PC-3 (cell line): Measurements from ENCODE around the gene MED12L. TPM values are rescaled to one million over a fixed set of nuclear protein-coding genes. Genes with fewer than 3 reads are reported as not detected.
A peak's percentile ranks its signal among the peaks of the same experiment; 100 is the strongest.

Experiments
- ATAC-seq: fragments of 200-7000 bp; cut with Tn5 transposase; 2 replicates; pipeline ENCODE4 v1.9.1; 2020; ENCODE audit warnings: mild to moderate bottlenecking, moderate library complexity
- BruUV-seq: library from RNA; stranded (reverse); fragments of 400-500 nt; replicated peaks from 2 replicates; lab custom pipeline; 2021; lab: Mats Ljungman, UMichigan
- CTCF ChIA-PET: fragments of 300-600 bp; sonication (Branson Sonifier 250); formaldehyde crosslinking; loops from one replicate; lab custom pipeline; 2022; ENCODE audit warnings: antibody characterized with exemption; lab: Charles Lee
- POLR2A ChIA-PET: fragments of 300-600 bp; sonication (Branson Sonifier 250); formaldehyde crosslinking; loops from one replicate; lab custom pipeline; 2022; ENCODE audit warnings: antibody characterized with exemption; ENCODE audit not compliant: unreplicated experiment; lab: Charles Lee
- DNase-seq: peaks from one replicate; pipeline ENCODE4 v3.0.0-alpha.2; 2015
- H2AFZ ChIP-seq: fragments of 300-600 bp; sonication (generic); 2 replicates; pipeline ENCODE4 v1.6.0; 2016; ENCODE audit warnings: antibody characterized with exemption, low read length
- H3F3A ChIP-seq: fragments of 300-600 bp; sonication (generic); one replicate; pipeline ENCODE4 v1.6.0; 2017; ENCODE audit warnings: antibody characterized with exemption, low read length, control low read depth, mild to moderate bottlenecking; ENCODE audit not compliant: unreplicated experiment
- H3K27ac ChIP-seq: fragments of 300-600 bp; sonication (generic); 2 replicates; pipeline ENCODE4 v1.5.1; 2016; ENCODE audit warnings: mild to moderate bottlenecking, low read length
- H3K27me3 ChIP-seq: fragments of 300-600 bp; sonication (generic); 2 replicates; pipeline ENCODE4 v1.6.1; 2016; ENCODE audit warnings: low read length, mixed read lengths
- H3K36me3 ChIP-seq: fragments of 300-600 bp; sonication (generic); 2 replicates; pipeline ENCODE4 v1.6.1; 2016; ENCODE audit warnings: low read depth, mixed run types, low read length, mixed read lengths
- H3K4me1 ChIP-seq: fragments of 300-600 bp; sonication (generic); 2 replicates; pipeline ENCODE4 v1.5.1; 2016; ENCODE audit warnings: low read length; ENCODE audit not compliant: insufficient read depth
- H3K4me2 ChIP-seq: fragments of 300-600 bp; sonication (generic); 2 replicates; pipeline ENCODE4 v1.6.0; 2016; ENCODE audit warnings: low read length
- H3K4me3 ChIP-seq: fragments of 300-600 bp; sonication (generic); 2 replicates; pipeline ENCODE4 v1.5.1; 2016; ENCODE audit warnings: mild to moderate bottlenecking, low read length, mixed read lengths
- H3K79me2 ChIP-seq: fragments of 300-600 bp; sonication (generic); 2 replicates; pipeline ENCODE4 v1.6.1; 2017; ENCODE audit warnings: low read length, mixed read lengths
- H3K9ac ChIP-seq: fragments of 300-600 bp; sonication (generic); 2 replicates; pipeline ENCODE4 v1.6.0; 2016; ENCODE audit warnings: mild to moderate bottlenecking, low read length
- H3K9me2 ChIP-seq: fragments of 300-600 bp; sonication (generic); replicated peaks from 2 replicates; pipeline ENCODE4 v1.6.1; 2016; ENCODE audit warnings: mixed run types, low read length, mixed read lengths
- H3K9me3 ChIP-seq: fragments of 300-600 bp; sonication (generic); 2 replicates; pipeline ENCODE4 v1.6.1; 2016; ENCODE audit warnings: low read length, mixed read lengths
- H4K20me1 ChIP-seq: fragments of 300-600 bp; sonication (generic); 2 replicates; pipeline ENCODE4 v1.6.1; 2016; ENCODE audit warnings: low read length, mixed read lengths
- EZH2 ChIP-seq: fragments of 300-600 bp; sonication (generic); IDR thresholded peaks from one replicate; pipeline ENCODE4 v1.6.1; 2017; ENCODE audit warnings: antibody characterized with exemption, mild to moderate bottlenecking, low read length; ENCODE audit not compliant: unreplicated experiment
- EZH2phosphoT487 ChIP-seq: fragments of 300-600 bp; sonication (generic); IDR thresholded peaks from 2 replicates; pipeline ENCODE4 v1.6.1; 2018; ENCODE audit warnings: mild to moderate bottlenecking, antibody characterized with exemption, low read length, borderline replicate concordance
- intact Hi-C: fragments of 100-400 bp; cut with micrococcal nuclease; formaldehyde crosslinking; loops from 2 replicates; pipeline ENCODE4 v1.9.0; 2023
- total RNA-seq: library from RNA; depleted of rRNA; stranded (reverse); fragments of >200 nt; gene quantifications from 2 replicates; pipeline ENCODE4 v1.2.3, GENCODE V29; 2014
- TF ChIP-seq, protein P1 (sequence below): fragments of 300-600 bp; sonication (generic); conservative IDR thresholded peaks from 2 replicates; pipeline ENCODE4 v1.5.1; 2017; ENCODE audit warnings: antibody characterized with exemption, low read depth, mild to moderate bottlenecking, low read length

Gene MED12L
- total RNA-seq, 1 experiment from 2014 or later = 0.55 TPM

DNA sequence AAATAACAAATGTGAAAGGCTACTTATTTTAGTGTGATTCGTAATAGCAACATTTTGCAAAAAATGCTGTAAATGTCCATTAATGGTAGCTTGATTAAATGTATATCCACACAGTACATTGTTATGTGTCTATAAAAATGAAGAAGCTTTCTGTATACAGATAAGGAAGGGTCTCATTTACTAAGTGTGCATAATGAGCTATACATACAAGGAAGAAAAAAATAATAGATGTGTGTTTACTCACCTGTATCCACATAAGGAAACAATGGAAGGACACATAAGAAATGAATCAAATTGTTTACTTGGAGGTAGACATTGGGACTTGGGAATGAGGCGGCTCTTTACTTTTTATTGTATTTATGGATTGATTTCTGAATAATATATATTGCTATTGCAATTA, 34.9 kb downstream of the MED12L start:
- DNase-seq (no peak), ATAC-seq (no peak)
- intact Hi-C loops = no loop called here
- peaks cover 14% of the 10 kb centered on the region for H3K4me1 ChIP-seq
- peaks cover 22% of the 10 kb centered on the region for H3K27me3 ChIP-seq
- no peak overlapping the region for H3K27ac ChIP-seq
- no peaks in the 10 kb centered on the region for H3K9me2 ChIP-seq
- H3K79me2 ChIP-seq = no peaks in the 10 kb centered on the region
- POLR2A ChIA-PET = no interaction called here
- H4K20me1 ChIP-seq = no peaks in the 10 kb centered on the region
- H3K4me3 ChIP-seq = no peak overlapping the region
- no TSS peak for BruUV-seq
- no peak overlapping the region for H2AFZ ChIP-seq
- no peaks in the 10 kb centered on the region for H3K9me3 ChIP-seq
- TF ChIP-seq EZH2 = no peak
- TF ChIP-seq, protein P1, sequence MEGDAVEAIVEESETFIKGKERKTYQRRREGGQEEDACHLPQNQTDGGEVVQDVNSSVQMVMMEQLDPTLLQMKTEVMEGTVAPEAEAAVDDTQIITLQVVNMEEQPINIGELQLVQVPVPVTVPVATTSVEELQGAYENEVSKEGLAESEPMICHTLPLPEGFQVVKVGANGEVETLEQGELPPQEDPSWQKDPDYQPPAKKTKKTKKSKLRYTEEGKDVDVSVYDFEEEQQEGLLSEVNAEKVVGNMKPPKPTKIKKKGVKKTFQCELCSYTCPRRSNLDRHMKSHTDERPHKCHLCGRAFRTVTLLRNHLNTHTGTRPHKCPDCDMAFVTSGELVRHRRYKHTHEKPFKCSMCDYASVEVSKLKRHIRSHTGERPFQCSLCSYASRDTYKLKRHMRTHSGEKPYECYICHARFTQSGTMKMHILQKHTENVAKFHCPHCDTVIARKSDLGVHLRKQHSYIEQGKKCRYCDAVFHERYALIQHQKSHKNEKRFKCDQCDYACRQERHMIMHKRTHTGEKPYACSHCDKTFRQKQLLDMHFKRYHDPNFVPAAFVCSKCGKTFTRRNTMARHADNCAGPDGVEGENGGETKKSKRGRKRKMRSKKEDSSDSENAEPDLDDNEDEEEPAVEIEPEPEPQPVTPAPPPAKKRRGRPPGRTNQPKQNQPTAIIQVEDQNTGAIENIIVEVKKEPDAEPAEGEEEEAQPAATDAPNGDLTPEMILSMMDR = no peak
- TF ChIP-seq EZH2phosphoT487 = no peak
- no peak overlapping the region for H3K4me2 ChIP-seq
- H3K36me3 ChIP-seq = no peaks in the 10 kb centered on the region
- H3K9ac ChIP-seq = no peak overlapping the region
- H3F3A ChIP-seq = no peaks in the 10 kb centered on the region
- CTCF ChIA-PET = no interaction called here

DNA sequence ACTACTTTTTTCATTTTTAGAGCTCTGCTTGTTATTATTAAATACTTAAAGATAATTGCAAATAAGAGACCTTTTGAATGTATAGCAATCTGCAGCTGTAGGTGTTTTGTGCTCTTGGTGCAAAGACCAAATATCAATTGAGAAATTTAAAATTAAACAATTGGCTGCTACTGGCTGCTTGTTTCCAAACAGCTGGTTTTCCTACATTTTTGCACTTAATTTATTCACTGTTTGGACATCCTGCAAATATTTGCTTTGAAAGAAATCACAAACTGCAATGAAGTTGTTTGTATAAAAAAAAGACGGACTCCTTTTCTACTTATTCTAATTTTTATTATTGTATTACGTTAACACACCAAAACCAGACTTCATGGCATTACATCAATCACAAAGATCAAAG, 35.6 kb downstream of the MED12L start:
- Histone ChIP-seq H4K20me1 (no peaks in the 10 kb centered on the region), H3K9me3 (no peaks in the 10 kb centered on the region), H3K4me1 (peaks cover 14% of the 10 kb centered on the region), H2AFZ (no peak overlapping the region), H3K9me2 (no peaks in the 10 kb centered on the region), H3K79me2 (no peaks in the 10 kb centered on the region), H3K4me2 (no peak overlapping the region), H3K27ac (no peak overlapping the region), H3K9ac (no peak overlapping the region), H3K4me3 (no peak overlapping the region), H3F3A (no peaks in the 10 kb centered on the region), H3K27me3 (peaks cover 22% of the 10 kb centered on the region), H3K36me3 (no peaks in the 10 kb centered on the region)
- ATAC-seq (no peak), DNase-seq (no peak)
- TF ChIP-seq EZH2phosphoT487 = no peak
- TF ChIP-seq, protein P1 = no peak
- no peak for TF ChIP-seq EZH2
- intact Hi-C loops = no loop called here
- ChIA-PET POLR2A (no interaction called here), CTCF (no interaction called here)
- no TSS peak for BruUV-seq

GRCh38 chr3:151123827-151124226, 38.4 kb downstream of the MED12L start:
- Histone ChIP-seq H3K36me3 (no peaks in the 10 kb centered on the region), H3K27ac (no peak overlapping the region), H3F3A (no peaks in the 10 kb centered on the region), H3K9me3 (no peaks in the 10 kb centered on the region), H3K4me1 (peaks cover 14% of the 10 kb centered on the region), H3K4me3 (no peak overlapping the region), H3K79me2 (no peaks in the 10 kb centered on the region), H3K9ac (no peak overlapping the region), H3K9me2 (no peaks in the 10 kb centered on the region), H2AFZ (no peak overlapping the region), H3K27me3 (peaks cover 27% of the 10 kb centered on the region), H4K20me1 (no peaks in the 10 kb centered on the region), H3K4me2 (0 out of 2 replicates have a peak overlapping the region, but pooled peaks have one; percentile 13)
- ChIA-PET POLR2A (no interaction called here), CTCF (no interaction called here)
- intact Hi-C loops = no loop called here
- no TSS peak for BruUV-seq
- TF ChIP-seq, protein P1 = no peak
- TF ChIP-seq EZH2 (no peak), EZH2phosphoT487 (no peak)
- no peak for ATAC-seq
- DNase-seq = no peak
